ENCODE results near the gene LRCH1. TPM values are rescaled to one million over a fixed set of nuclear protein-coding genes. Genes with fewer than 3 reads are reported as not detected.

LRCH1 gene
- total and polyA plus RNA-seq, 4 donors, result 2.6 to 6.6 (median 3.4) TPM

- no peak for TF ChIP-seq HNF4G (IDR thresholded peaks at IDR 0.05)
- no peak for TF ChIP-seq CTCF (IDR thresholded peaks at IDR 0.05; ENCODE audit: low read depth, low read length, missing input control)
- TF ChIP-seq, protein P1, sequence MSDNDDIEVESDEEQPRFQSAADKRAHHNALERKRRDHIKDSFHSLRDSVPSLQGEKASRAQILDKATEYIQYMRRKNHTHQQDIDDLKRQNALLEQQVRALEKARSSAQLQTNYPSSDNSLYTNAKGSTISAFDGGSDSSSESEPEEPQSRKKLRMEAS (IDR thresholded peaks at IDR 0.05), result no peak
- TF ChIP-seq ATF3 (IDR thresholded peaks at IDR 0.05), result no peak
- no peak for TF ChIP-seq NR2F2 (IDR thresholded peaks at IDR 0.05)
- no peak for TF ChIP-seq REST (IDR thresholded peaks at IDR 0.05)
- no peak for TF ChIP-seq JUND (IDR thresholded peaks at IDR 0.05)
- no peak for TF ChIP-seq TAF1 (conservative IDR thresholded peaks at IDR 0.05)
- no peak for TF ChIP-seq FOXA2 (IDR thresholded peaks at IDR 0.05)
- no peak for TF ChIP-seq HNF4A (conservative IDR thresholded peaks at IDR 0.05)
- no peaks in the 10 kb centered on the region for H3K36me3 ChIP-seq (ENCODE audit: control insufficient read depth in 4 of 4, insufficient read depth in 3 of 4, low read depth in 1 of 4, low read length in 3 of 4)
- no peak overlapping the region for H3K27ac ChIP-seq (ENCODE audit: low read depth in 1 of 2, low read length in 2 of 2)
- no peak overlapping the region for H3K4me3 ChIP-seq (ENCODE audit: low read depth in 1 of 3, low read length in 3 of 3)
- H3K27me3 ChIP-seq (ENCODE audit: control insufficient read depth in 4 of 4, insufficient read depth in 4 of 4, low read length in 3 of 4), result no peaks in the 10 kb centered on the region
- WGBS, result 89% methylated on average over 5 of the region's 5 CpGs
- H3K4me1 ChIP-seq (ENCODE audit: control insufficient read depth in 4 of 4, insufficient read depth in 4 of 4, low read length in 3 of 4), result peaks cover 5 to 33% (median 25%) of the 10 kb centered on the region in 4 donors
- DNase-seq (ENCODE audit: low spot score), result no peak
- no peaks in the 10 kb centered on the region for H3K9me3 ChIP-seq (ENCODE audit: control insufficient read depth in 4 of 4, low read length in 3 of 4)
- H3K9ac ChIP-seq (ENCODE audit: low read depth in 1 of 2, low read length in 2 of 2), result no peak overlapping the region
Measured at GRCh38 chr13:46617885-46618284, 64.9 kb downstream of the LRCH1 start.

DNA sequence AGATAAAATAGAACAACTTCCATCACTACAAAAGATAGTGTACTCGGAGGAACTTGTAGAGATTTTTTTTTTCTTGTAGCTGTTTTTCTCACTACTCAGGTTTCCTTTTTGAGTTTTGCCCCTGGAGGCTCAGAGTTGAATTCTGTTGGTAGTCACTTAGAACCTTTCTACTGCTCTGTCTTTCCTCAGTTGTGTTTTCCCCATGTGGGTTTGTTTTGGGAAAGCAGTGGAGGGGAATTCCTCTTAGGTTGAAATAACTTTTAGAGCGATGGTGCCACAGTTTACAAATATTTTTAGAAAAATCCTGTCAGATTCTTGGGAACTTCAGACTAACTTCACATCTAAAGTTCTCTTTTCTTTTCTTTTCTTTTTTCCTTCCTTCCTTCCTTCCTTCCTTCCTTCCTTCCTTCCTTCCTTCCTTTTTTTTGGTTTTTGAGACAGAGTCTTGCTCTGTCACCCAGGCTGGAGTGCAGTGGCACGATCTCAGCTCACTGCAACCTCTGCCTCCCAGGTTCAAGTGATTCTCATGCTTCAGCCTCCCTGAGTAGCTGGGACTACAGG is 65.8 kb downstream of the LRCH1 start:
- TF ChIP-seq, protein P2, sequence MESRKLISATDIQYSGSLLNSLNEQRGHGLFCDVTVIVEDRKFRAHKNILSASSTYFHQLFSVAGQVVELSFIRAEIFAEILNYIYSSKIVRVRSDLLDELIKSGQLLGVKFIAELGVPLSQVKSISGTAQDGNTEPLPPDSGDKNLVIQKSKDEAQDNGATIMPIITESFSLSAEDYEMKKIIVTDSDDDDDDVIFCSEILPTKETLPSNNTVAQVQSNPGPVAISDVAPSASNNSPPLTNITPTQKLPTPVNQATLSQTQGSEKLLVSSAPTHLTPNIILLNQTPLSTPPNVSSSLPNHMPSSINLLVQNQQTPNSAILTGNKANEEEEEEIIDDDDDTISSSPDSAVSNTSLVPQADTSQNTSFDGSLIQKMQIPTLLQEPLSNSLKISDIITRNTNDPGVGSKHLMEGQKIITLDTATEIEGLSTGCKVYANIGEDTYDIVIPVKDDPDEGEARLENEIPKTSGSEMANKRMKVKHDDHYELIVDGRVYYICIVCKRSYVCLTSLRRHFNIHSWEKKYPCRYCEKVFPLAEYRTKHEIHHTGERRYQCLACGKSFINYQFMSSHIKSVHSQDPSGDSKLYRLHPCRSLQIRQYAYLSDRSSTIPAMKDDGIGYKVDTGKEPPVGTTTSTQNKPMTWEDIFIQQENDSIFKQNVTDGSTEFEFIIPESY (IDR thresholded peaks at IDR 0.05), result no peak
- no peak for TF ChIP-seq REST (IDR thresholded peaks at IDR 0.05)
- TF ChIP-seq NR2F2 (IDR thresholded peaks at IDR 0.05), result no peak
- no peak for TF ChIP-seq RXRA (IDR thresholded peaks at IDR 0.05)
- TF ChIP-seq TAF1 (conservative IDR thresholded peaks at IDR 0.05), result no peak
- no peak for TF ChIP-seq JUND (IDR thresholded peaks at IDR 0.05)
- no peak for TF ChIP-seq GABPA (IDR thresholded peaks at IDR 0.05 in 1 of 2, conservative IDR thresholded peaks at IDR 0.05 in 1 of 2)
- Histone ChIP-seq H3K9ac (ENCODE audit: low read depth in 1 of 2, low read length in 2 of 2) (no peak overlapping the region), H3K4me3 (ENCODE audit: low read depth in 1 of 3, low read length in 3 of 3) (no peak overlapping the region), H3K4me1 (ENCODE audit: control insufficient read depth in 4 of 4, insufficient read depth in 4 of 4, low read length in 3 of 4) (peaks cover 5 to 36% (median 28%) of the 10 kb centered on the region in 4 donors), H3K27ac (ENCODE audit: low read depth in 1 of 2, low read length in 2 of 2) (no peak overlapping the region), H3K36me3 (ENCODE audit: control insufficient read depth in 4 of 4, insufficient read depth in 3 of 4, low read depth in 1 of 4, low read length in 3 of 4) (no peaks in the 10 kb centered on the region), H3K9me3 (ENCODE audit: control insufficient read depth in 4 of 4, low read length in 3 of 4) (no peaks in the 10 kb centered on the region), H3K27me3 (ENCODE audit: control insufficient read depth in 4 of 4, insufficient read depth in 4 of 4, low read length in 3 of 4) (no peaks in the 10 kb centered on the region)
- no peak for DNase-seq (ENCODE audit: low spot score)
- WGBS, result 83% methylated on average over 3 of the region's 3 CpGs
